OCI-LY7 (cell line): Measurements from ENCODE around the gene WWTR1.

Experiments used
- EZH2phosphoT487 ChIP-seq: fragments of 200-600 bp; sonication (generic); IDR thresholded peaks from 2 replicates; pipeline ENCODE4 v1.6.1; 2018; ENCODE audit warnings: low read depth, borderline replicate concordance, mild to moderate bottlenecking, mixed run types, antibody characterized with exemption, low read length, moderate library complexity, mixed read lengths
- TF ChIP-seq, protein P1 (sequence below): fragments of 200-600 bp; sonication (generic); conservative IDR thresholded peaks from 2 replicates; pipeline ENCODE4 v1.5.1; 2014; ENCODE audit warnings: mild to moderate bottlenecking, antibody characterized with exemption, low read length, moderate library complexity, mixed read lengths

GRCh38 chr3:149571381-149571780, 86.4 kb downstream of the WWTR1 start:
- TF ChIP-seq, protein P1, sequence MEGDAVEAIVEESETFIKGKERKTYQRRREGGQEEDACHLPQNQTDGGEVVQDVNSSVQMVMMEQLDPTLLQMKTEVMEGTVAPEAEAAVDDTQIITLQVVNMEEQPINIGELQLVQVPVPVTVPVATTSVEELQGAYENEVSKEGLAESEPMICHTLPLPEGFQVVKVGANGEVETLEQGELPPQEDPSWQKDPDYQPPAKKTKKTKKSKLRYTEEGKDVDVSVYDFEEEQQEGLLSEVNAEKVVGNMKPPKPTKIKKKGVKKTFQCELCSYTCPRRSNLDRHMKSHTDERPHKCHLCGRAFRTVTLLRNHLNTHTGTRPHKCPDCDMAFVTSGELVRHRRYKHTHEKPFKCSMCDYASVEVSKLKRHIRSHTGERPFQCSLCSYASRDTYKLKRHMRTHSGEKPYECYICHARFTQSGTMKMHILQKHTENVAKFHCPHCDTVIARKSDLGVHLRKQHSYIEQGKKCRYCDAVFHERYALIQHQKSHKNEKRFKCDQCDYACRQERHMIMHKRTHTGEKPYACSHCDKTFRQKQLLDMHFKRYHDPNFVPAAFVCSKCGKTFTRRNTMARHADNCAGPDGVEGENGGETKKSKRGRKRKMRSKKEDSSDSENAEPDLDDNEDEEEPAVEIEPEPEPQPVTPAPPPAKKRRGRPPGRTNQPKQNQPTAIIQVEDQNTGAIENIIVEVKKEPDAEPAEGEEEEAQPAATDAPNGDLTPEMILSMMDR: no peak
- TF ChIP-seq EZH2phosphoT487: no peak
